Measurements from ENCODE around the gene SLC29A1. TPM values are rescaled to one million over a fixed set of nuclear protein-coding genes. Genes with fewer than 3 reads are reported as not detected.
"Not testable (repeated sequence)": the region's sequence is repeated elsewhere in the genome, so short reads cannot be mapped to it uniquely, and the experiment has no call there.

The SLC29A1 gene
- total RNA-seq, 1 donor from 2014 or later = 125 TPM

GRCh38 chr6:44228836-44229235 lies 5.4 kb downstream of the SLC29A1 start:
- peaks cover 67% of the 10 kb centered on the region for H3K36me3 Mint-ChIP-seq (ENCODE audit: low read depth)
- no peak overlapping the region for H3K27ac Mint-ChIP-seq
- no peaks in the 10 kb centered on the region for H3K27me3 Mint-ChIP-seq (ENCODE audit: low read depth)
- DNase-seq (ENCODE audit: low spot score) = no peak
- intact Hi-C loops (cut with micrococcal nuclease) = no loop called here
- peaks cover 23% of the 10 kb centered on the region for H3K4me1 Mint-ChIP-seq (ENCODE audit: low read depth)
- H3K4me3 Mint-ChIP-seq (ENCODE audit: low read depth) = no peak overlapping the region
- no peaks in the 10 kb centered on the region for H3K9me3 Mint-ChIP-seq

GRCh38 chr6:44229376-44230033 lies 6.1 kb downstream of the SLC29A1 start:
- no peak for DNase-seq (ENCODE audit: low spot score)
- H3K4me3 Mint-ChIP-seq (ENCODE audit: low read depth) = no peak overlapping the region
- H3K27me3 Mint-ChIP-seq (ENCODE audit: low read depth) = no peaks in the 10 kb centered on the region
- H3K9me3 Mint-ChIP-seq = no peaks in the 10 kb centered on the region
- peaks cover 20% of the 10 kb centered on the region for H3K4me1 Mint-ChIP-seq (ENCODE audit: low read depth)
- no peak overlapping the region for H3K27ac Mint-ChIP-seq
- intact Hi-C loops (cut with micrococcal nuclease) = loop anchor here (10.0 kb wide), 1 partner anchor 135 kb away; no protein-coding TSS in a partner anchor
- peaks cover 72% of the 10 kb centered on the region for H3K36me3 Mint-ChIP-seq (ENCODE audit: low read depth)

- intact Hi-C loops (cut with micrococcal nuclease) = loop anchor here (10.0 kb wide), 1 partner anchor 135 kb away; no protein-coding TSS in a partner anchor
- peaks cover 75% of the 10 kb centered on the region for H3K36me3 Mint-ChIP-seq (ENCODE audit: low read depth)
Observed at GRCh38 chr6:44230034-44230675, 6.8 kb downstream of the SLC29A1 start.

GRCh38 chr6:44231426-44231825 lies 8.0 kb downstream of the SLC29A1 start:
- DNase-seq (ENCODE audit: low spot score); H3K4me3 Mint-ChIP-seq (ENCODE audit: low read depth); H3K27ac Mint-ChIP-seq; H3K9me3 Mint-ChIP-seq; H3K27me3 Mint-ChIP-seq (ENCODE audit: low read depth): not testable (repeated sequence)
- intact Hi-C loops (cut with micrococcal nuclease) = loop anchor here (10.0 kb wide), 1 partner anchor 137 kb away; no protein-coding TSS in a partner anchor
- Mint-ChIP-seq H3K4me1 (ENCODE audit: low read depth) (peaks cover 18% of the 10 kb centered on the region), H3K36me3 (ENCODE audit: low read depth) (peaks cover 82% of the 10 kb centered on the region)

More at GRCh38 chr6:44230034-44230675, 6.8 kb downstream of the SLC29A1 start:
- Mint-ChIP-seq H3K27me3 (ENCODE audit: low read depth) (no peaks in the 10 kb centered on the region), H3K4me1 (ENCODE audit: low read depth) (peaks cover 17% of the 10 kb centered on the region), H3K4me3 (ENCODE audit: low read depth) (no peak overlapping the region), H3K27ac (no peak overlapping the region), H3K9me3 (no peaks in the 10 kb centered on the region)
- no peak for DNase-seq (ENCODE audit: low spot score)

- Mint-ChIP-seq H3K27me3 (ENCODE audit: low read depth) (no peaks in the 10 kb centered on the region), H3K36me3 (ENCODE audit: low read depth) (peaks cover 81% of the 10 kb centered on the region), H3K27ac (peak overlapping the region; percentile 70), H3K9me3 (no peaks in the 10 kb centered on the region), H3K4me3 (ENCODE audit: low read depth) (no peak overlapping the region), H3K4me1 (ENCODE audit: low read depth) (peaks cover 28% of the 10 kb centered on the region)
- no peak for DNase-seq (ENCODE audit: low spot score)
- intact Hi-C loops (cut with micrococcal nuclease) = loop anchor here (1.0 to 10.0 kb wide), 2 partner anchors 9 to 138 kb away; no protein-coding TSS in a partner anchor
Observed at GRCh38 chr6:44232676-44233566, 9.5 kb downstream of the SLC29A1 start.

- H3K36me3 Mint-ChIP-seq (ENCODE audit: low read depth) = peaks cover 76% of the 10 kb centered on the region
- H3K4me1 Mint-ChIP-seq (ENCODE audit: low read depth) = peaks cover 35% of the 10 kb centered on the region
- no peaks in the 10 kb centered on the region for H3K27me3 Mint-ChIP-seq (ENCODE audit: low read depth)
- no peaks in the 10 kb centered on the region for H3K9me3 Mint-ChIP-seq
- no peak overlapping the region for H3K4me3 Mint-ChIP-seq (ENCODE audit: low read depth)
- no peak for DNase-seq (ENCODE audit: low spot score)
- H3K27ac Mint-ChIP-seq = peak overlapping the region; percentile 5
- intact Hi-C loops (cut with micrococcal nuclease) = loop anchor here (1.0 to 10.0 kb wide), 2 partner anchors 9 to 139 kb away; no protein-coding TSS in a partner anchor
Observed at GRCh38 chr6:44233567-44234100, 10.2 kb downstream of the SLC29A1 start.

- Mint-ChIP-seq H3K36me3 (ENCODE audit: low read depth) (peaks cover 69% of the 10 kb centered on the region), H3K27me3 (ENCODE audit: low read depth) (no peaks in the 10 kb centered on the region), H3K4me3 (ENCODE audit: low read depth) (no peak overlapping the region), H3K4me1 (ENCODE audit: low read depth) (peaks cover 43% of the 10 kb centered on the region), H3K27ac (no peak overlapping the region), H3K9me3 (no peaks in the 10 kb centered on the region)
- intact Hi-C loops (cut with micrococcal nuclease) = loop anchor here (10.0 kb wide), 1 partner anchor 140 kb away; no protein-coding TSS in a partner anchor
- no peak for DNase-seq (ENCODE audit: low spot score)
Observed at GRCh38 chr6:44234101-44235025, 11.0 kb downstream of the SLC29A1 start.

GRCh38 chr6:44235269-44235668 lies 11.9 kb downstream of the SLC29A1 start:
- no peaks in the 10 kb centered on the region for H3K27me3 Mint-ChIP-seq (ENCODE audit: low read depth)
- no peaks in the 10 kb centered on the region for H3K9me3 Mint-ChIP-seq
- peak overlapping the region; percentile 11 for H3K27ac Mint-ChIP-seq
- DNase-seq (ENCODE audit: low spot score) = no peak
- H3K4me1 Mint-ChIP-seq (ENCODE audit: low read depth) = peaks cover 44% of the 10 kb centered on the region
- peak overlapping the region; percentile 37 for H3K4me3 Mint-ChIP-seq (ENCODE audit: low read depth)
- peaks cover 62% of the 10 kb centered on the region for H3K36me3 Mint-ChIP-seq (ENCODE audit: low read depth)
- intact Hi-C loops (cut with micrococcal nuclease) = loop anchor here (10.0 kb wide), 1 partner anchor 140 kb away; no protein-coding TSS in a partner anchor

- H3K4me1 Mint-ChIP-seq (ENCODE audit: low read depth) = peaks cover 44% of the 10 kb centered on the region
- H3K27me3 Mint-ChIP-seq (ENCODE audit: low read depth) = no peaks in the 10 kb centered on the region
- intact Hi-C loops (cut with micrococcal nuclease) = loop anchor here (10.0 kb wide), 1 partner anchor 141 kb away; no protein-coding TSS in a partner anchor
- H3K4me3 Mint-ChIP-seq (ENCODE audit: low read depth) = no peak overlapping the region
- H3K9me3 Mint-ChIP-seq = no peaks in the 10 kb centered on the region
- peak overlapping the region; percentile 46 for H3K27ac Mint-ChIP-seq
- H3K36me3 Mint-ChIP-seq (ENCODE audit: low read depth) = peaks cover 55% of the 10 kb centered on the region
- DNase-seq (ENCODE audit: low spot score) = no peak
Observed at GRCh38 chr6:44235891-44236516, 12.6 kb downstream of the SLC29A1 start.

GRCh38 chr6:44237021-44237812 lies 13.8 kb downstream of the SLC29A1 start:
- H3K9me3 Mint-ChIP-seq = no peaks in the 10 kb centered on the region
- H3K36me3 Mint-ChIP-seq (ENCODE audit: low read depth) = peaks cover 45% of the 10 kb centered on the region
- intact Hi-C loops (cut with micrococcal nuclease) = loop anchor here (1.0 to 10.0 kb wide), 2 partner anchors 76 to 142 kb away; no protein-coding TSS in a partner anchor
- peak overlapping the region; percentile 89 for H3K27ac Mint-ChIP-seq
- H3K4me1 Mint-ChIP-seq (ENCODE audit: low read depth) = peaks cover 48% of the 10 kb centered on the region
- peak overlapping the region; percentile 83 for H3K4me3 Mint-ChIP-seq (ENCODE audit: low read depth)
- H3K27me3 Mint-ChIP-seq (ENCODE audit: low read depth) = no peaks in the 10 kb centered on the region
- peak; percentile 64 for DNase-seq (ENCODE audit: low spot score)

Measured in activated T-helper 2 cell treated with anti-CD3 and anti-CD28 coated beads, Interferon-gamma antibody, Interleukin-2, Interleukin-4, amounts not matched to agents 10 μg/mL and 5 μg/mL and 100 μg/mL, durations not matched to agents 14 hours and 24 hours and 36 hours (primary cell).